Osteocyte (in vitro differentiated cells): ENCODE measurements around the gene BDH1. TPM values are rescaled to one million over a fixed set of nuclear protein-coding genes. Genes with fewer than 3 reads are reported as not detected.

Source experiments
- DNase-seq: peaks from one replicate; pipeline ENCODE4 v3.0.0; 2021; ENCODE audit warnings: mixed read lengths; ENCODE audit not compliant: unreplicated experiment; ENCODE audit errors: extremely low spot score
- H3K27ac Mint-ChIP-seq: one replicate; pipeline ENCODE4 v1.8.0; 2021; ENCODE audit warnings: mild to moderate bottlenecking, mixed read lengths; ENCODE audit not compliant: unreplicated experiment
- H3K27me3 Mint-ChIP-seq: one replicate; pipeline ENCODE4 v1.8.0; 2021; ENCODE audit warnings: mixed read lengths; ENCODE audit not compliant: unreplicated experiment
- H3K36me3 Mint-ChIP-seq: one replicate; pipeline ENCODE4 v1.8.0; 2021; ENCODE audit warnings: mixed read lengths; ENCODE audit not compliant: unreplicated experiment
- H3K4me1 Mint-ChIP-seq: one replicate; pipeline ENCODE4 v1.8.0; 2021; ENCODE audit warnings: mixed read lengths; ENCODE audit not compliant: unreplicated experiment
- H3K4me3 Mint-ChIP-seq: one replicate; pipeline ENCODE4 v1.8.0; 2021; ENCODE audit warnings: mild to moderate bottlenecking, moderate library complexity, mixed read lengths; ENCODE audit not compliant: unreplicated experiment
- H3K9me3 Mint-ChIP-seq: one replicate; pipeline ENCODE4 v1.8.0; 2021; ENCODE audit warnings: mixed read lengths; ENCODE audit not compliant: unreplicated experiment
- CTCF ChIP-seq: fragments of 200-600 bp; sonication (generic); IDR thresholded peaks from 2 replicates; pipeline ENCODE4 v1.5.0; 2021; ENCODE audit warnings: antibody characterized with exemption, mild to moderate bottlenecking, moderate library complexity
- total RNA-seq: library from RNA; stranded (reverse); gene quantifications from 2 replicates; pipeline ENCODE4 v1.2.1, GENCODE V29; 2021

Gene BDH1
- total RNA-seq, 1 donor from 2014 or later: 12.1 TPM

- TF ChIP-seq CTCF: no peak
- no peak overlapping the region for H3K27ac Mint-ChIP-seq
- no peak overlapping the region for H3K4me3 Mint-ChIP-seq
- DNase-seq: no peak
- peaks cover 7% of the 10 kb centered on the region for H3K9me3 Mint-ChIP-seq
- peaks cover 36% of the 10 kb centered on the region for H3K27me3 Mint-ChIP-seq
- peaks cover 2% of the 10 kb centered on the region for H3K36me3 Mint-ChIP-seq
- H3K4me1 Mint-ChIP-seq: no peaks in the 10 kb centered on the region
These were observed 3.9 kb upstream of the BDH1 start for GRCh38 chr3:197559651-197560050.

- Mint-ChIP-seq H3K36me3 (peaks cover 2% of the 10 kb centered on the region), H3K27ac (peak overlapping the region; percentile 87), H3K27me3 (peaks cover 24% of the 10 kb centered on the region), H3K4me3 (peak overlapping the region; percentile 83), H3K4me1 (peaks cover 7% of the 10 kb centered on the region), H3K9me3 (no peaks in the 10 kb centered on the region)
- DNase-seq: peak; percentile 97
- peak; percentile 57 for TF ChIP-seq CTCF
These were observed 1.0 kb downstream of the BDH1 start for GRCh38 chr3:197554562-197555280.

- Mint-ChIP-seq H3K36me3 (peaks cover 2% of the 10 kb centered on the region), H3K27ac (peak overlapping the region; percentile 87), H3K27me3 (peaks cover 18% of the 10 kb centered on the region), H3K9me3 (no peaks in the 10 kb centered on the region), H3K4me3 (peak overlapping the region; percentile 83), H3K4me1 (peaks cover 7% of the 10 kb centered on the region)
- TF ChIP-seq CTCF: no peak
- DNase-seq: no peak
These were observed 1.6 kb downstream of the BDH1 start for GRCh38 chr3:197554196-197554561.

GRCh38 chr3:197552198-197552597, 3.6 kb downstream of the BDH1 start:
- no peak for TF ChIP-seq CTCF
- no peak for DNase-seq
- Mint-ChIP-seq H3K27me3 (peaks cover 6% of the 10 kb centered on the region), H3K9me3 (no peaks in the 10 kb centered on the region), H3K36me3 (peaks cover 2% of the 10 kb centered on the region), H3K4me3 (no peak overlapping the region), H3K4me1 (peaks cover 7% of the 10 kb centered on the region), H3K27ac (no peak overlapping the region)

- Mint-ChIP-seq H3K9me3 (no peaks in the 10 kb centered on the region), H3K36me3 (peaks cover 2% of the 10 kb centered on the region), H3K4me3 (no peak overlapping the region), H3K4me1 (peaks cover 7% of the 10 kb centered on the region), H3K27me3 (no peaks in the 10 kb centered on the region), H3K27ac (no peak overlapping the region)
- no peak for DNase-seq
- TF ChIP-seq CTCF: no peak
These were observed 5.3 kb downstream of the BDH1 start for GRCh38 chr3:197550489-197550888.
